HG02870 (cell line): ENCODE measurements around the gene KDM4C.

ENCODE experiments used
- ATAC-seq: cut with Tn5 transposase; IDR thresholded peaks from one replicate; pipeline ENCODE4 v1.9.1; 2021; ENCODE audit warnings: mild to moderate bottlenecking, moderate library complexity; ENCODE audit not compliant: unreplicated experiment

Gene KDM4C

GRCh38 chr9:7185612-7186011 lies 427.8 kb downstream of the KDM4C start:
- ATAC-seq = no peak

- no peak for ATAC-seq
Measured at GRCh38 chr9:7186175-7186574, 428.4 kb downstream of the KDM4C start.

GRCh38 chr9:7192266-7192665 lies 434.5 kb downstream of the KDM4C start:
- ATAC-seq = no peak

- no peak for ATAC-seq
Measured at GRCh38 chr9:7195526-7195925, 437.8 kb downstream of the KDM4C start.

GRCh38 chr9:7196467-7196866 lies 438.7 kb downstream of the KDM4C start:
- ATAC-seq = no peak

- ATAC-seq = no peak
Measured at GRCh38 chr9:7201196-7201595, 443.4 kb downstream of the KDM4C start.

- ATAC-seq = no peak
Measured at GRCh38 chr9:7205806-7206205, 448.0 kb downstream of the KDM4C start.

GRCh38 chr9:7206221-7206758 lies 448.5 kb downstream of the KDM4C start:
- ATAC-seq = no peak

GRCh38 chr9:7209016-7209715 lies 451.4 kb downstream of the KDM4C start:
- ATAC-seq = no peak

GRCh38 chr9:7209990-7210389 lies 452.2 kb downstream of the KDM4C start:
- no peak for ATAC-seq

GRCh38 chr9:7210854-7211637 lies 453.3 kb downstream of the KDM4C start:
- ATAC-seq = no peak

- no peak for ATAC-seq
Measured at GRCh38 chr9:7211657-7212056, 453.9 kb downstream of the KDM4C start.

- ATAC-seq = no peak
Measured at GRCh38 chr9:7212101-7212500, 454.3 kb downstream of the KDM4C start.

GRCh38 chr9:7216004-7216841 lies 458.4 kb downstream of the KDM4C start:
- no peak for ATAC-seq

GRCh38 chr9:7223981-7224380 lies 466.2 kb downstream of the KDM4C start:
- no peak for ATAC-seq
